Stimulated activated CD4-positive, alpha-beta T cell treated with anti-CD3 and anti-CD28 coated beads, Interleukin-15, amount 100 ng/mL, for 1 hour (primary cell): ENCODE results near the gene PLEKHA6.
"Not testable (repeated sequence)": the region's sequence is repeated elsewhere in the genome, so short reads cannot be mapped to it uniquely, and the experiment has no call there.

Experiments
- DNase-seq, 2 donors: peaks; one replicate each; pipeline ENCODE4 v3.0.0-alpha.2; 2020; ENCODE audit warnings: low read depth in 1 of 2, low spot score in 1 of 2

Gene PLEKHA6

DNA sequence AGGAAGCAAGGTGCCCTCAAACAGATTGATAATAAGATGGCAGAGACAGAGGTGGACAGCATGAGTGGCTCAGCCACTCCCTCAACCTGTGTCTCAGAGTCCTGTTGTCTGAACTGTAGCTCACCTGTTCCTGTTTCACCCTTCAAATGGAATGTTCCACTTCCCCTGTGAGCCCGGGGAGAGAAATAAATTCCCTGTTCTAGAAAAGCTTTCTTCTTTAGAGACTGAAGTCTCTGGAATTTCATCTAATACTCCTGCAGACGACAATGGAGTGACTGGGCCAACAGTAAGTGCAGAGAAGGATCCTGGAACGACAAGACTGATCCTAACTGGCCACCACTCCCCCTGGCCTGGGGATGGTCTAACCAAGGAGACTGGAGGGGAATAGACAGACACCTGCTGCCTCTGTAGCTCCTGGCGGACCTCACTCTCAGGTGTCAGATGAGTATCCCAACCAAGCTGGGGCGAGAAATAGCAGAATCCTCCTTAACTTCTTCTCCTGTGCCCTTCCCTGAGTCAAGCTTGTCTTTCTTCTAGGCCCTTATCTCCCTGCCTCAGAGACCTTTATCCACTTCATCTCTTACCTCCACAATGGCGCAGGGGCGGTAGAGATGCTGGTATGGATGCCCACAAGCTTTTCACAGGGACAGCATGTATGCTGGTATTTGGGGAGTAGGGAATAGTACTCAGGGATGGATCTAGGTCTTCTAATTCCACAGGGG is 45.4 kb downstream of the PLEKHA6 start:
- DNase-seq = no peak

DNA sequence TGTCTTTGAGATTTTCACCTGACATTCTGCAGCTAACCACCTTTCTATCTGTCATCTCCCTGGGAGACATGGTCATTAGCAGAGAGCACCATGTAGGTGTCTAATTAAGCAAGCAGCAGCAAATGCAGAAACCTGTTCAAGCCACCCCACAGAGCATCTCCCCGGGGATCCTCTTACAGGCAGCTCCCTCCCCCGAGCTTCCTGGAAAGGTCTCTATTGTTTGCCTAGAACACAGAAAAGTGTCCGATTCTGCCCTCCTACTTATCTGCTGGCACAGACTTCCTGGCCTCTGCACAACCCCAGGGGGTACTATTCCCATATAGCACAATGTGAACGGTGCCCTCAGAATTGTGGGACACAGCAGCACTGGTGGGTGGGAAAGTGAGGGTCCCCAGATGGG is 46.1 kb downstream of the PLEKHA6 start:
- no peak for DNase-seq

DNA sequence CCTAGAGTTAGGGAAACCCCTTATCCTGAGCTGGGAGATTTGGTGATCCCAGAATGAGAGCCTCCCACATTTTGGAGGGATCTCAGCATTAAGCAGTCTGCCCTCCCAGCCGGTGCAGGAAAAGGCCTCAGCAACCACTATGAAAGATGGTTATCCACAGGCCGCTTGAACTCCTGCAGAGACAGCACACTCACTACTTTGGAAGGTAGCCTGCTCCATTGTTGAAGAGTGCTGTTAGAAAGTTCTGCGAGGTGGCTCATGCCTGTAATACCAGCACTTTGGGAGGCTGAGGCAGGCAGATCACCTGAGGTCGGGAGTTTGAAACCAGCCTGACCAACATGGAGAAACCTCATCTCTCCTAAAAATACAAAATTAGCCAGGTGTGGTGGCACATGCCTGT is 48.8 kb downstream of the PLEKHA6 start:
- DNase-seq = not testable (repeated sequence)

DNA sequence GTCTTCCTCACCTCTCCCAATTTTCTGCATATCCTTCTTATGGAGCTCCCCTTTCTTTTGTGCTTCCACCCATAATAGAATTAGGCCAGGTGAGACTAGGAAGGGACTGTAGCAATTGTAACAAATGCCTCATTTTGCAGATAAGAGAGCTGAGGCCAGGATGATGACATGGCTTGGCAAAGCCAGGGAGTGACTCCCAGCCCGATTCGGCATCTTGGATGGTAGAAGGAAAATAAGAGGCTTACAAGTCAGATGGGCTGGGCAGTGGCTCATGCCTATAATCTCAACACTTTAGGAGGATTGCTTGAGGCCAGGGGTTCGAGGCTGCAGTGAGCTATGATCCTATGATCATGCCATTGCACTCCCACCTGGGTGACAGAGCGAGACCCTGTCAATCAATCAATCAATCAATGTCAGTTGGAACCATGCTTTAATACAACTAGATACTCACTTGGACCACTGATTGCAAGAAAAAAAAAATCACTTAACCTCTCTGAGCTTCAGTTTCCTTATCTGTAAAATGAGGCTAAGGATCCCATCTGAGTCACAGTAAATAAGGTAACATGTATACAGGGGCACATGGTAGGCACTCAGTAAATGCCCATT is 51.6 kb downstream of the PLEKHA6 start:
- no peak for DNase-seq

DNA sequence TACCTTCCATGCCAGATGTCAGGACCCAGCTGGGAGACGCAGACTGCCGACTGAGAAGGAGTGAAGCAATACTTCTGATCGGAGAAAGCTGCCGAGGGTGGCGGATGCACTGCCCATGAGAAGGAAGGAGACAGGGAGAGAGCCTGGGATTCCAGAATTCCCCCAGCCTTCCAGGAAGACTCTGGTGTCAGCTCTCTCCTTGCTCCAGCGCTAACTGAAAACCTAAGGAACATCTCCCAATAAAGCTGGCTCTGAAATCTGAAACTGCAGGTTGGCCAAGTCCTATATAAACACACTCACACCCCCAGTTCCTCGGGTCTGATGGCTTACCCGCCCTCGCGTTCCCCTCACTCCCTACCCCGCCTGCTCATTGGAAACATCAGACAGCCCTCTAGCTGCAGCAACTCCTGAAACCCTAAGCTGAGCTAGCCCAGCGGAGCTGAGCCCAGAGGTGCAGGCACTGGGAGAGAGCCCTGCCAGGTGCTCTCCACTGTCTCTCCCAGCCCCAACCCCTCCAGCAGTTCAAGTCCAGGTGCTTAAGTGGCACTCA is 52.3 kb downstream of the PLEKHA6 start:
- DNase-seq = no peak

DNA sequence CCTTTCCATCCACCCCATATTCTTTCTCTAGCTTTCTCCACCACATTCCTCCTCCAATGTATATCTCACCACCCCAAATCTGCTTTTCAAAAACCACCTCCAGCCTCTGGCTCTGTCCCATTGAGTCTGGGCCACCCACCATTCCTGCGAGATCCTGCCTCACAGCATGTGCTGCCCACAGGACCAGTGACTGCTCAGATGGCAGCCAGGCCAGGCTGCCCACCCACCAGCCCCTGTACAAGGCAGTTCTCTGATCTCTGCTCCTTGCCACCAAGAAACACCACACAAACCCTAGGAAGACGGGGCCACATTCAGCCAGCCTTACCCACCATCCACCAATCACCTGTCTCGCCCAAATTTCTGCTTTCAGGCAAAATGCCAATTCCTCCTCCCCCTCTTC is 53.7 kb downstream of the PLEKHA6 start:
- DNase-seq = no peak

DNA sequence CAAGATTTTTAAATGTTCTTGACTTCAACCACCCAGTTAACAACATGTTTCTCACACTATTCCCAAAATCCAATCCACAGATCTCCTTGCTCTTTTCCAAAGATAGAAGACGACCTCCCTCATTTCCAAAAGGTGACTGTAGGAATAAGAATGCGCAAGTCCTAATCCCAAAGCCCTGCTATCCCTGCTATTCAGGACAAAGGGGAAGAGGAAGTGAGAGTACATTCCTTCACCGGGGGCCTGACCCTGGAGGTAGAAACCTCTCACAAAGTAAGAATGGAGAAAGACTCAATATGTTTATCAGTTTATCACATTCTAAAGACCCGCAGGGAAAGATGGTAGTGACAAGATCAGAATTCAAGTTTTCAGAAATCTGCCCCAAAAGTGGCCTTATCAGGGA is 55.7 kb downstream of the PLEKHA6 start:
- no peak for DNase-seq

DNA sequence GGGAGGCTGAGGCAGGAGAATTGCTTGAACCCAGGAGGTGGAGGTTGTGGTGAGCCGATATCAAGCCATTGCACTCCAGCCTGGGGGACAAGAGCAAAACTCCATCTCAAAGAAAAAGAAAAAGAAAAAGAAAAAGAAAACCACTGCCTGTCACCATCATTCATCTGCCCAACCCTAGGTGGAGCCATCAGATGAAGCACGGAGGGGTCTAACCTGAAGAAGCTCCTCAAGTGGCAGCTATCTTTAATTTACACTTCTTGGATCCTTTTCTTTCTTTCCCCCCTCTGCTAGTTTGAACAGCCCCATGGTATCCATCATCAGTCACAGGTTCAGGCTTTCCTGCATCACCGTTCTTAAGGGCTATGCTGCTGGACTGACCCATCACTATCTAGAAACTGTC is 57.0 kb downstream of the PLEKHA6 start:
- DNase-seq = no peak

DNA sequence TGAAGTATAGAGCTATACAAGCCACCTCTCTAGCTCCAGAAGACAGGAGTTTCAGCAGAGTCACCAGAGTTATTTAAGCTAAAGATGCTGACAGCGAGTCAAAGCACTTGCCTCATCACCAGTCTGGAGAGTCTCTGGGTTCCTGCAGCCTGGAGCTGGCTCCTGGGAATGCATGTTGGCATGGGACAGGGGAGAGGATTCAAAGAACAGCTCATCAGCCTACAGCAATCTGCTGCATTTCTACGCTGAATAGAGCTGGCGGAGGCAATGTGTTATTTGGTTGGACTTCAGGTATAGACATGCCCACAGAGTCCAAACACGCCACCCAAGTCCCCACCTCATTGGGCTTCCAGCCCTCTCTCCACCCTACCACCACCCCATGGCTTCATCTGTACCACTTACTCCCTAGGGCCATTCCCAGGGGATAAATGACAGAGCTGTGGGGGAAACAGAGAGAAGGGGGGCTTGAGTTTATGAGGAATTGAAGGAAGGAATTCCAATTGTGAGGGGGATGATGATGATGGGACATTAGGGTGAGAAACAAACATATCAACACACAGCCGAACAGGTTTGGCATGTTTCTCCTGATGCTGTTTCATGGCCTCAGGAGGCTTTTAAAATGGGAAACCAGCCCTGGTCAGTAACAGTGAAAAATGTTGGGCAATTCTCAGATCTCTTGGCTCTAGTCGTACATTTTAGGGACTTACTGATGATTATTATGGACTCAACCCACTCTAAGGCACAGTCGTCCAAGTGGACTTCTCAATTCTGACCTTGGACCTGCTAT is 58.4 kb downstream of the PLEKHA6 start:
- DNase-seq = no peak

DNA sequence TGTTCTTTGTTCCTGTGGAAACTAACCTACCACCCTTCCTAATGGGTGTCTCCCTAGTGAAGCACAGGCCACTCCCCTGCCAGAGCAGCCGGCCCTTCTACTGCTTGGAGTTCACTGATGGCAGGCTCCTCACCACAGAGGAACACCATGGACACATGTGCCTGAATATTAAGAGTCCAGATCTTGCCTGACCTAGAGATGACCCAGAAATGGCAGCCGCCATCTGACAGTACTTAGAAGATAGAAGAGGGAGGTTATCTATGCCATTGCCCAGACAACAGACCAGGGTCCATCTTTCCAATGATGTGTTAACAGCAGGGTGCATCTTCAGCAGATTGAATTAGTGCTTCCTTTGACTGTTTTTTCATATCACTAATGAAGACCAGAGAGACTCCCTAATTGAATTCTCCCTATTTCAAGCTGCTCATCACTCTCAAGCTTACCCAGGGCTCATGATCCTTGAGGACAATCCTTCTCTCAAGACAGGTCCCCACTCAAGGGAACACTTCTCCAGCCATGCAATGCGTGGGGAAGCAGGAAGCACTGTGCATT is 59.8 kb downstream of the PLEKHA6 start:
- no peak for DNase-seq

DNA sequence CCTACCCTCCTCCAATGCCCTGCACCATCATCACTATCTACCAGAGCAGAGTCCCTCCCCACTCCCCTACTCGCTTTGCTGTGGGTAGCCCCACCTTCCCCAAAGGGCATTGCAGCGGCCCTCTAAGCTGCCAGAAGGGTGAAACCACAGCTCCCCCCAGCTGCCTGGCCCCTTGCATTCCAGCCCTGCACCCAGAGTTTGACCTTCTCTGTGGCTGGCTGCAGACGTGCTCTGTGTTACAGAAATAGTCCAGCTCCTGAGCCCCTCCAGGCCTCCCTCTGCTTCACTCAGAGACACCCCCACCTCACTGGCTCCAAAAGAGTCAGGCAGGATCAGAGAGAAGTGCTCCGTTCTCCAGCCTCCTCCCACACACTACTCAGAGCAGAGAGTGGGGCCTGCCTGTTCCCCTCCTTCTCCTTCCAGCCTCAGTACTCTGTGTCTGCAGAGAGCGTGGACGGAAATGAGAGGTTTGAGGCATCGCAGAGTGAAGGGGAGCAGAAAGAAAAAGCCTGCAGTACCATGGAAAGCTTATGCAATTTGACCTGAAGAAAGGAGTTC is 63.2 kb downstream of the PLEKHA6 start:
- DNase-seq = no peak

DNA sequence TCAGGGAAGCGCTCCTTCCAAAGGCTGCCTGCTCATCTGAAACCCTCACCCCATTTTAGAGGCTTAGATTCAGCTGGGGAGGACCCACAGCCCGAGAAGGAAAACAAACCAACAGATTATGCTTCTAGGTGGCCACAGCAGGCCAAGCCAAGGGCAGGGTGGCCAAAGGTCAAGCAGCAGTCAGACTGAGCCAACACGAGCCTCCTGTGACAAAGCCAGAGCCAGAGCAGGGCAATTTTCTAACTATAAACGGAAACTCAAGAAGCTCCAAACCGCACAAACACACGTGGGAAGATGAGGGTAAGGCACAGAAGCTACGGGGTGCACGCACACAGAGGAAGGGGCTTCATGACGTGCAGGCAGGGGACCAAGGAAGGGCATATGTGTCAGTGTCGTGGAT is 64.1 kb downstream of the PLEKHA6 start:
- no peak for DNase-seq

DNA sequence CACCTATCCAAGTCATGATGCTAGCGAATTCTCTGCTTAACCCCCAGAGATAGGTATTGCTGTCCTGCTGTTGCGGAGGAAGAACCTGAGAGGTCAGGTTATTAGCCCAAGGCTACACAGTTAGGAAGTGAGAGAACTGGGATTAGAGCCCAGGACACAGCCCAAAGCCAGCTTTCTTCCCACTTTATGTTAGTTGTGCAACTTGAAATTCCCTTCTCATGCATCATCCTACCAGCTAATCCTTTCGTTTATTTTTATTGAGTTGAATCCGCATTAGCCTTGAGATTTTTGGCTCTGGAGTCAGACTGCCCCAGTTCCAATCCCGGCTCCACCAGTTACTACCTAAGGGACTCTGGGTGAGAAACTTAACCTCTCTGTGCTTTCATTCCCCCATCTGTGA is 65.4 kb downstream of the PLEKHA6 start:
- no peak for DNase-seq

DNA sequence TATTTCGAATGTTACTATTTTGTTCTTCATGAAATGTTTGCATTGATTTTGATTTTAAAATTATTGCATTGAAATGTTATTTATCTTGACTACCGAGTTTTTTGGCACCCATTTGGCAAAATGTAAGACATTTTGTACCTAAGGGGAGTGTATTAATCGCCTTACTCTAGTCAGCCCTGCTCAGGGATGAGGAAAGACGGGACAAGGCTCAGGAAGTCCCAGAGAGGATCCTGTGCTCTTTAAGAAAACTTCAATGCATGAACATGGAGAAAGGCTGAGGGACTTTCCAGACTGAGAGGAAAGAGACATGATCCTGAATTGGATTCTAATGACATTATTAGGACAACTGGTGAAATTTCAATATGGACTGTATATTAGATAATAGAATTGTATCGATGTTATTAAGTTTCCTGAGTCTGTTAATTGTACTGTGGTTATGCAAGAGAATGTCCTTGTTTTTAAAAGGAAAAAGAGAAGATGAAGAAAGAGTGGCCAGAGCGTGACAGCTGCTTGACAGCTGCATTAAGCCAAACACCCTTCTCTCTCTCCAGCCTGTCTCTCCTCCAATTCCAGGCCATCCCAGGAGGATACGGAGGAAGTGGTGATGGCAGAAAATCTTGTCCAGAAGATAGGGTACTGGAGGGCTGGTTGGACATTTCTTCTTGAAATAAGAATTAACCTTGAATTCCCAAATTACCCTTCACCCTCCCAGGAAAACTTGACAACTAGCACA is 66.0 kb downstream of the PLEKHA6 start:
- DNase-seq = no peak

DNA sequence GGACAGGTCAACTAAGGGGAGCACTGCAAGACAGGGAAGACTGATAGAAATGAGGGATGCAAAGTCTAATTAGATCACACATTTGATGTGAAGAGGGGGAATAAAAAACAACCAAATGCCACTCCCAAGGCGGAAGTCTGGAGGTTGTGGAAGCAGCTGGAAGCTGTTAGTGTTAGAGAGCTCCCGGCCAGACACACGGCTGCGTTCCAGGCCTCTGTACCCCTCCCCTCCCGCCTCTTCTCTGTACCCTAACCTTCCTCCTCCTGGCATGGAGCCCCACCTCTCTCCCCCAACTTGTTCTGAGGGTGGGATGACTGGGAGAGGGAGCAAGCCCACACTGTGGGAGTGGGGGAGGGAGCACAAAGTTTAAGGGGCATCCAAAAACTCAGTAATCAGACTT is 67.0 kb downstream of the PLEKHA6 start:
- DNase-seq = no peak

DNA sequence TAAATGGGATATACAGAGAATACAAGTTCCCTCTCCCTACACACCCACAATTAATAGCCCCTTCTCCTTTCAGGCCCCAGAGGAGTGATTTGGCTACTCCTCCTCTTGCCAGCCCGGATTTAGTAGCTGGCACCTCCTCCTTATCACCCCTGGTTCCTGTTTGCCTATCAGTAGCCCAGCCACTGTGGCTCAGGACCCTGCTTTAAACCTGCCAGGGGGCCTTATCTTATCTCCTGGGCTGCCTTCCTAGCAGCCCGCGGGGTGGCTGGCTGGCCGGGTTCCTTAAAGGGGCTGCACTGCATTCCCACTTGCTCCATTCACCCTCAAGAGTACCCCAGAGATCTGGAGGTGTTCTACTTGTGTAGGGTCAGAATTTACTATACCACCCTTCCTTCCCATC is 70.4 kb downstream of the PLEKHA6 start:
- no peak for DNase-seq

DNA sequence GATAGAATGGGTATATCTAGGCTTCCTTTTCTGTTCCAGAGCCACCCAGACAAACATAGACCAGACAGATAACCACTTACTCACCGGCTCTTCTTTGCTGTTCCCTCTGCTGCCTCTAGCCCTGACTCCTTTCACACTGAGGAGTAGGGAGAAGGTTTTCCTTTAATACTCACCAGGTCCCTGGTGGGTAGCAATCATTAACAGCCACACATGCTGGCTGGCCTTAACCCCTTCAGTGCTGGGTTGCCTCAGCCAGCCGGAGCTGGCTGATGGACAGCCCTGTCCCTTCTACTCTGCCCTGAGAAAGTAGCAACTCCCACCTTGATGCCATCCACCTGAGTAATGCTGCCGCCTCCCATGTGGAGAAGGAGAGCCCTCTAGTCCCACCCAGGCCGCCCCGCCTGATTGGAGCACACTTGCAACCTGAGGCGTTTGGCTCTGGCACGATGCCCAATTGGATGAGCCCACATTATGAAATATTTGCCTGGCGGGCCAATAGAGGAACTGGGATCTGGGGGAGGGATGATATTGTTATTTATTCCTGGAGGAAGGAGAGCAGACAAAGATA is 71.6 kb downstream of the PLEKHA6 start:
- no peak for DNase-seq

DNA sequence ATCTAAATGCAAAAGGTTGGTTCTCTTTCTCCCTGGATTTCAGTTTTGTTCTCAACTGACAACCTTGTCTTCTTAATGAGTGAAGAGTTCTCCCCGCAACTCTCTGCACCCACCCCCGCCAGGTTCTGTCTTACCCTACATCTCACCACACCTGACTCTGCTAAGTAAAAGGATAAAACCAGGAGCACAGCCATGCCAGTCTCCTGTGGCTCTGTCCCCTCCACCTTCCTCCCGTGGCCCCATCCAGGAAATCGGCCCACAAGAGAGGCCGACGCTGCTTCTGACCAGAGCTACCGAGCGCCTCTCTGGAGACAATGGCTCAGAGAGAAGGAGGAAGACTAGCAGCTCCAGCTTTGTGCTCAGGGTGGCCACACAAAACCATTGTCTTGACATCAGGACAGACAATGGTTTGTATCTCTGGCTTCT is 72.2 kb downstream of the PLEKHA6 start:
- DNase-seq = no peak

DNA sequence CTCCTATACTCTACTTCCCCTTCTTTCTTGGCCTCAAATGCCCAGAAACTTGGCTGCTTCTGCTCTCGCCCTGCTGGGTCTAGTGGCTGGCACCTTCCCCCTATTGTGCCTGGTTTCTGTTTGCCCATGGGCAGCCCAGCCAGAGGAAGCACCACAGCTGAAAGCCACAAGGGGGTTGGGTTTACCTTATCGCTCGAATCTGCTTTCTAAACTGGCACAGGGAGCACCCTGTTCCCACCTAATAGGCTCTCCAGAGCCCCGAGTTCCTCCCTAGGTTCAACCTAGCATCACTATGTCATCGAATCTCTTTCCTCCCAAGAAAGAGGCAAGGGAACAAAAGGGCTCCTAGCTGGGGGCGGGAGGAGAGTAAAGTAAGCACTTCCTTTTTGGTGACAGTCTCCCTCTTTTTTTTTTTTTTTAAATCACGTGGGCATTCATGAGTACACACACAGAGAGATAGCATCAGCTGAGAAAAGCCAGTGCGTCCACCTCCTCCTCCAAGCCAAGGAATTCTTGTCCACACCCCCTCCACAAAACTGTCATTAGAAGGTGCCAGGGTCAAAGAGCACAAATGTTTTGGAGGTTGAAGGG is 72.8 kb downstream of the PLEKHA6 start:
- DNase-seq = no peak

DNA sequence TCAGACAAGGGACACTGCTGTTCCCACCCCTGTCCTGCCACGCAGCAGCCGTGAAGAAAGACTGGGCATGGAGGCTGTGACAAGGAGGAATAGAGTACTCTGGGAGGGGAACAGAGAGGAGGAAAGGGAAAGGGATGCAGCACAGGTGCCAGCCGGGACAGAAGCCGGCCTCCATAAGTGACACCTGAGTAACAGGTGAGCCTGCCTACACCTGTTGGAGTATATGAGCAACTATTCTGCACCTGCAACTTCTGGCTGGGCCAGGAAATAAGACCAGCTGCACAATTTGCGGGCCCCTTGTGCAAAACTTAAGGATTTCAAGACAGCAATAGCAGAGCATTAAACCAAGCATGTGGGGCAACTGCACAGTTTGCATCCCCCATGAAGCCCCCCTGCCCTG is 73.4 kb downstream of the PLEKHA6 start:
- DNase-seq = no peak
